GM18520 (cell line): ENCODE data around the gene TPRG1L.

Experiments
- ATAC-seq: cut with Tn5 transposase; IDR thresholded peaks from one replicate; pipeline ENCODE4 v1.9.1; 2021; ENCODE audit not compliant: unreplicated experiment

The TPRG1L gene

GRCh38 chr1:3660704-3661103 lies 35.9 kb downstream of the TPRG1L start:
- no peak for ATAC-seq

- no peak for ATAC-seq
Measured at GRCh38 chr1:3661631-3662030, 36.8 kb downstream of the TPRG1L start.

- ATAC-seq: no peak
Measured at GRCh38 chr1:3662080-3662671, 37.4 kb downstream of the TPRG1L start.

GRCh38 chr1:3663999-3664699 lies 39.3 kb downstream of the TPRG1L start:
- ATAC-seq: no peak

- ATAC-seq: no peak
Measured at GRCh38 chr1:3664700-3665375, 40.0 kb downstream of the TPRG1L start.

- no peak for ATAC-seq
Measured at GRCh38 chr1:3668148-3668547, 43.3 kb downstream of the TPRG1L start.

- no peak for ATAC-seq
Measured at GRCh38 chr1:3668585-3669300, 43.9 kb downstream of the TPRG1L start.

GRCh38 chr1:3669421-3669821 lies 44.6 kb downstream of the TPRG1L start:
- no peak for ATAC-seq

GRCh38 chr1:3669971-3670431 lies 45.2 kb downstream of the TPRG1L start:
- ATAC-seq: no peak

- ATAC-seq: no peak
Measured at GRCh38 chr1:3670823-3671265, 46.0 kb downstream of the TPRG1L start.

- ATAC-seq: no peak
Measured at GRCh38 chr1:3671371-3672180, 46.8 kb downstream of the TPRG1L start.

- no peak for ATAC-seq
Measured at GRCh38 chr1:3672231-3672970, 47.6 kb downstream of the TPRG1L start.

GRCh38 chr1:3672971-3673361 lies 48.2 kb downstream of the TPRG1L start:
- ATAC-seq: no peak

GRCh38 chr1:3673381-3674099 lies 48.7 kb downstream of the TPRG1L start:
- ATAC-seq: no peak

GRCh38 chr1:3674100-3675094 lies 49.6 kb downstream of the TPRG1L start:
- no peak for ATAC-seq

GRCh38 chr1:3675436-3675835 lies 50.6 kb downstream of the TPRG1L start:
- ATAC-seq: no peak

GRCh38 chr1:3676581-3677470 lies 52.0 kb downstream of the TPRG1L start:
- ATAC-seq: peak; percentile 31
